ENCODE results near the gene SLC1A2.
A peak's percentile ranks its signal among the peaks of the same experiment; 100 is the strongest.

Gene SLC1A2

DNA sequence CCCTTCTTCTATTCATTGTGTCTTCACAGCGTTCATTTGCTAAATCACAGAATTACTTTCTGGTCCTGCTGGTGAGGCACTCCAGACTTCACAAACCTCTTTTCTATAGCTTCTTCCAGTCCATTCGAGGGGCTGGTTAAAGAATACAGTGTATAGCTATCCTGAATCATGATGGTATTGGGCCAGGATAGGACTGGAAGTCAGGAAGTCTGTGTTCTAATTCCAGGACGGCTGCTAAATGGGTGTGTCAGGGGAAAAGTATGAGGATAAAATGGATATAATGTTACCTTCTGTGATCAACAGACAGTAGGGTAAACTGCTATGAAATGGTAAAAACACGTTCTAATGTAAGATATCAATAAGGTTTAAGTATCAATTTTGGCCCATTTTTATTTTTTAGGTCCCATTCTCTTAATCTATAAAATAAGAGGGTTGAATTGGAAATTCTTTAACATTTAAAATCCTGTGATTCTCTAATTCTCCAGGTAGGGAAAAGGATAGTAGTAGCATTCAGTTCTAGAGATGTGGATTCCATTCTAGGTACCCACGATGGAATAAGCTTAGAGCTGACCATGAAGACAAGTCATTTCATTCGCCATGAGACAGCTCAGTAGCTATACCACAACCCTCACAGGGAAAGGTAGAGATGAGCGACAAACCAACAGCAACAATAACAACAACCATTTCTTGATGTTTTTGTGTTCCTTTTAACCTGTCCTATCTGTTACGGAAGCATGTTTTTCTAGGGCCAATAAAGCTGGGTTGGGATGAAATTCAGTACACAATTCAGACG lies 96.1 kb downstream of the SLC1A2 start:
- no peak for DNase-seq

DNA sequence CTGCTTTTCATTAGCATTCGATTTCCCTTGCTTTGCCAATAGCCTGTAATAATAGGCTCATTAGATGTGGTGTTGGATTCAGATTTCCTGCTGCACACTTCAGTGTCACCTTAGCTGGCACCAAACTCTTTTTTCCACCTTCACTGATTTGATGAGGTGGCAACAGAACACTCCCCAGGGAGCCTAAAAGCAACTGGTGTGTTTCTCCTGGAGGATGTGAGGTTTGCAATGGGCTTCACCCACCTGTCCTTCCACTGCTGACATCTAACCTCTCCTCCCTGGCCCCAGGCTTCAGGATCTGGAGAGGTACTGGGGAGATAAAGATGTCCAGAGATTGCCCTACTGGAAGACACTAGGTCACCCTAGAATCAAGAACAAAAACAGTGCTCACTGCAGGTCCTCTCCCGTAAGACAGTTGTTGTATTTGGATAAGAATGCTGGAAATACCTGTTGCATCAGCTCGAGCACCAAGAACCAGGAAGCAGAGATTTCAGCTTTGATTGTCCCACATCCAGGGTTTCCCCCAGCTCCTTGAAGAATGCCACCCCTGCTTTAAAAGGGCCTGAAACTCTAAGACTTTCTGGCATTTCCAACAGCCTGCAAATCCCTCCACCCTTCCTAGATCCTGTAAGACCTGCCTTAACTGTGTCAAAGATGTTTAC lies 96.9 kb downstream of the SLC1A2 start:
- DNase-seq: no peak

DNA sequence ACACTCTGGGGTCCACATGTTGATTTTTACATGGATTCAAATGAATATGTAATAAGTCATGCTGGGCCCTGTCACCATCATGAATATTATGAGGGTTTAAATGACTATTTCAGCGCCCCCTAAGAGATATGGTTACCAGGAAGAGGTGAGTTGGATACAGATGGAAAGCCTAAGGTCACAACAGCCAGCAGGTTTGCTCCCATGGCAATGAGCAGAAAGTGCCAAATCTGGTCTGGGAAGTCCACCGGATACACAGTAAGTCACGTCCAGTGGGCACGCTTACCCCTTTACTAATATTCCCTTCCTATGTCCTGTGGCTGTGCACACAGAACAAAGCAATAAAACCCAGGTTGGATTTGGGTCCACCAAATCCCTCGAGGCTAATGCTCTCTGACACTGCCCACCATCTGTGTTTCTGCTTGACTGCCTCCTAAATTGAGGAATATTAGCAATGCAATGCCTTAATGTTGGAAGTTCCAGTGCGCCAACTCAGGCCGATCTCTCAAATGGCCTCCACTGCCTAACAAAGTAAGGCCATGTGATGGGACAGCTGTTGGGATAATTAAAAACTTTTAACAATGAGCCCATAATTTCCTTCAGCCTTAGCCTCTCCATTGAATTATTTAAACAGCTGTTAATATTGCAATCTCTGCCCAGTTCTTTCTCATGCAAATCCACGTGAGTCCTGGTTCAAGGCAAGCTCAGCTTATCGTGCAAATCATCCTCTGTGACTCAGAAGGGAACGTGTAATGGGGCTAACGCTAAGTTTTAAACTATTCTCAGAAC lies 97.6 kb downstream of the SLC1A2 start:
- no peak for DNase-seq

DNA sequence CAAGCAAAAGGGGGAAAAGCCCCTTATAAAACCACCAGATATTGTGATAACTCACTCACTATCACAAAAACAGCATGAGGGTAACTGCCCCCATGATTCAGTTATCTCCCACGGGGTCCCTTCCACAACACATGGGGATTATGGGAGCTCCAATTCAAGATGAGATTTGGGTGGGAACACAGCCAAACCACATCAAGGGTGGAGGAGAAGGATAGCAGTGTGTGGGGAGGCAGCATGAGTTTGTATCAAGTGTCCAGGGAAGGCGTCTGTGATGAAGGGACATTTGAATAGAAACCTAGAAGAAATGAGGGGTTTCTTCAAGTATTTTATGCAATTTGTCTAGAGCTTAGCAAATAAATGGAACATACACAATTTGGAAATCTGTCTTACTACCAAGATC lies 98.2 kb downstream of the SLC1A2 start:
- no peak for DNase-seq

DNA sequence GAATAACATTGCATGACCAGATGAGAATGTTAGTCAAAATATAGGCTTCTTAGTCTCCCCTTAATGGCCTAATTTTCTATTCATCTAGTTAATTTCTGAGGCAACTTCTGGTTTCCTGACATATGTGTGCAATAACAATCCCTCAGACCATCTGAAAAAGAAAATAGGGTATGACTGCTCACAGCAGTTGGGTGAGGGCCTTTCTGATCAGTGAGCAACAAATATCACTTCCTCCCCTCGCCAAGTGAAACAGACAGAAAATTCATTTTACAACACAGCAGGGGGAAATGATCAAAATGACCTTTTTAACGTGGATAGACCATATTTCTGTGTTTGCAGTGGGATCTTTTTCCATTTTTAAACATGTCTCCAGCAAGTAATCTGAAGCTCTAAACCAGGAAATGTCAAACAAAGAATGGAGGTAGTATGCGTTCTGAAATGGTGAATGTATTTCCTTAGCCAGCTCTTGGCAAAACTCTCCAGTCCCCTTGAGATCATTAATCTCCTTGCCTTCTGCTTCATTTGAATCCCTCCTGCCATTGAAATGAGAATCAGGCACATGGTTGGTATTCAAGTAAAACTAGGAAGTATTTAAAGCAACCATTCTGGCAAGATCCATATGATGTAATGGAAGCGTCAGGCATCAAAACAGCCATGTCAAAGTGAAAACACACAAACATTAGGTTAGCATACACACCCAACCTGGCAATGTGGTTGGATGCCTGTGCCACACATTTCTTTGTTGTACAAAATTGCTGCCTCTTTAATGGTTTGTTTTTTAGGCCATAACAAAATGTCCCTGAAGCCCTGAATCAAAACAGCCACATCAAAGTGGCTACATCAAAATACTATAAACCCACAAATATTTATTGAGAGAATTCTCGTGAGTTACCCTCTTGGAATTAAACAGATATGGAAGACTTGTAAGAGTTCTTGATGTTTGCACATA lies 100.1 kb downstream of the SLC1A2 start:
- no peak for DNase-seq

DNA sequence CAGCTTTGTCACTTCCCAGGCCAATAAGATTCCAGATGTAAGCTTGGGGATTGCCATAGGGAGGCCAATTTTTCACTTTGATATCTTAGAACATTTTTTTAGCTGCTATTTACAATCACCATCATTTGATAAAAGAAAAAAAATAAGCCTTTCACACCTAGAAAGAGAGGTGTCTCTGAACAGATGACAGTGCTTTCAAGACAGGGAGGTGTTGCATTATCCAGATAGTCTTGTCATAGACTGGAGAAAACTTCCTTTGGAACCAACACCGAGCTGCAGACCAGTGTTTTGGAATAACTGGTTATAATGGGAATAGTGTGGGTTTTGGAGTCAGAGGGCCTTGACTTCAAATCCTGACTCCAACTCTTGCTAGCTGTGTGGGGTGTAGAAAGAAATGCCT lies 101.0 kb downstream of the SLC1A2 start:
- no peak for DNase-seq

DNA sequence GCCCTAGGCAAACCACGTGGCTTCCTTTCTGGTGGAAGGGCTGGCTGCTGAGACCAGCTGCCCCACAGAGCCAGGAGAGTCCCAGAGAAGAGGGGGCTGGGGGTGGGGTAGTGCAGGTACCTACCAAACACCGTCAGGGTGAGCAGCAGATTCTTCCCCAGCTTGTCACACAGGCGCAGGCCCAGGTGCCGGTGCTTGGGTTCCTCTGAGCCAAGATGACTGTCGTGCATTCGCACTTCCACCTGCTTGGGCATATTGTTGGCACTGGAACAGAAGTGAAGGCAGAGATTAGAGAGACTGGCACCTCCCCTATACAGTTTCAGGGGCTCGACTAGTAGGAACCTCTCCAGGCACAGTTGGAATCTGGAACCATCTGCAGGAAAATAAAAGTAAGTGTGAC lies 102.1 kb downstream of the SLC1A2 start:
- DNase-seq: no peak

DNA sequence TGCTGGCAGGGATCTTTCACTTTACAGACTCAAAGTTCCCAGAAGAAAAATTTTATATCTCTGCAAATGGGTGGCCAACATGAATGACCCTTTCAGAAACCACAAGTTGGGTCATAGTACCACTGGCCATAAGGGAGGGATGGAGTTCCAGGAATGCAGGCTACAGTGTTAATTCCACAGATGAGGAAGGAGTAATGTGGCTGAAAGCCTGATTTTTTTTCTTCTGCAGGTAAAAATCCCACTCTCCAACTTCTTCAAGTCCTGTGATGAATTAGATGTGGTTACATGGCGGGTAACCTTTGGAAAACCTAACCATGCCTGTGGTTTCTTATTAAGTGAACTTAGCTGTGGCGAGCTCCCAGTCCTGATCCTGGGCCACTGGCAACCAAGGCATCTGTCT lies 103.2 kb downstream of the SLC1A2 start:
- DNase-seq: no peak

DNA sequence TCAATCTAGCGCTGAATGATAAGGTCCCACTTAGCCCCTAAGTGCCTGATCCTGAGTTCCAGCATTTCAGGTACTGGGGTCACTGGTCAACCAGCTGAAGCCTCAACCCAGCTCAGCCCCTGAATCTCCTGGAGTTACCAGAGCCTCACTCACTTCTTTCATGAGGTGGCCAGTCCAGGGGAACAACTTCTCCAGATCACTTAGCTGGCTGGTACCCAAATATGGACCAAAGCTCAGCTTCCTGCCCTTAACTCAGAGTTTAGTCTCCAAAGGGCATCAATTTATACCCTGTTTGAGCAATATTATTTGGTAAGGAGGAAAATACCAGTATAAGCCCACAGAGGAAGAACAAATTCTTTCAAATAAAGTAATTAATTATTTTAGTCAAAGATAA lies 105.6 kb downstream of the SLC1A2 start:
- no peak for DNase-seq

DNA sequence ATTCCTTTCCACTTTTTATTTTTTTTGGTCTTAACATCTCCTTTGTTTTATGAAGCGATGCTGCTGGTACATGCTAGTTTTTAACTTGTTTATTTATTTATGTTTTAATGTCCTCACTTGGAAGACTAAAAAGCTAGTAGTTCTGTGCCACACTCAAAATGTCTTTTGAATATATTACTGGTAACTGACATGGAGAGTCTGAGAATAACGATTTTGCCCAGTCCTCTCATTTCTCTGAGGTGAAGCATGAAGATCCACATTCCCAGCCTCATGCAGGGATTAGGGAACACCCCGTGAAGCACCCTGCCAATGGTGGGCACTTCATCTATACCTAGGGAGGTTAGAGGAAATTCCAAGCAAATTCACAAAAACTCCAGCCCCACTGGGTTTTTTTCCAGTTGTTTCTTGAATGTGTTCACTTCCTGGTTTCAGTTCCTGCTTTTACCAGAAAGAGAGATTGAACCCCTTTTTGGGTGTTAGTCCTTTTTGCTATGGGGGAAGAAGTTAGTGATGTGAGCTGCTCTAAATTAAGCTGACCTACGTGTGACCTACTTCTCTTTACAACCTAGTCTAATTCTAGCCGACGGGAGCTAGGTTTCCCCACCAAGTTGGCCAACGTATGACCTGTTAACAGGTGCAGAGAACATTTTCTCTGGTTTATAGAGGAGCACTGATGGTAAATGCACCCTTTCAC lies 106.1 kb downstream of the SLC1A2 start:
- no peak for DNase-seq

DNA sequence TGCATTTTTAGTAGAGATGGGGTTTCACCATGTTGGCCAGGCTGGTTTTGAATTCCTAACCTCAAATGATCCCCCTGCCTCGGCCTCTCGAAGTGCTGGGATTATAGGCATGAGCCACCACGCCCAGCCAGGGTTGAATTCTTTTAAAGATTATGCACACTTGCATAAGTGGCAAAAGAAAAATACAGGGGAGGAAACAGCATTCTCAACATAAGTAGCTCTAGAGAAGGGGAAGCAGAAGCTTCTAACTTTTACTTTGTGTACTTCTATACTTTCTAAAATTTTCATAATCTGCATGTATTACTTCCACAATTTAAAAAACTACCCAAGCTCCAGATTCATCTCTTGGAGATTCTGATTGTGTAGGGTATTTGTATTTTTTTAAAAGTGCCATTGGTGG lies 108.0 kb downstream of the SLC1A2 start:
- no peak for DNase-seq

DNA sequence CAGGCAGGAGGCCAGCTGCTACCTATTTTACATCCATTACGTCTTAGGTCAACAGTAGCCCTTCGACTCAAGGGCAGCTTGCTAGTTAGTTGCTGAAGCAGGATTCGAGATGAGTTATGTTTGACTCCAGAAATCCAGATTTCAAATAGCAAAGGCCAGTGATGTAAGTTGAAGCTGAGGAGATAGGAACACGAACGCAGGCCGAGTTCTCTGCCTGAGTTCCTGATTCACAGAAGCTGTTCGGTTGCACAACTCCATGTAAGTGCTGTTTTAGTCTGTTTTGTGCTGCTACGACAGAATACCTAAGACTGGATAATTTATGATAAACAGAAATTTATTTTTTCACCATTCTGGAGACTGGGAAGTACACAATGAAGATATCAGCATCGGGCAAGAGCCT lies 111.2 kb downstream of the SLC1A2 start:
- no peak for DNase-seq

DNA sequence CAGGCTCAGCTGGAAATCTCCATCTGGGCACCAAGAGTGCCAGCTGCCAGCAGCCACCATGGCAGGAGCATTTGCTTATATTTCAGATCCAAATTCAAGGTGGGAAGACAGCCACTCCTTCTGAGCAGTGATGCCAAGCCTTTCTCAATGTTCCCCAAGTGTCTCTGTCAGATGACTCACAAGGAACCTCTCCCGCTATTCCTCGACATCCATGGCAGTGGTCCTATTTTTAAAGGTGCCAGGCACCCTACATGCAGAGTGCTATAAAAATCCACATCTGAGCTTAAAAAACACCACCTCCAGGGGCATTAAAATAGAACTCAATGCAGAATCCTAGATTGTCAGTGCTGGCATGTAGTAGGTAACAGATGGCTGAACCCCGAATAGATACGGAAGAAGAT lies 112.1 kb downstream of the SLC1A2 start:
- no peak for DNase-seq

DNA sequence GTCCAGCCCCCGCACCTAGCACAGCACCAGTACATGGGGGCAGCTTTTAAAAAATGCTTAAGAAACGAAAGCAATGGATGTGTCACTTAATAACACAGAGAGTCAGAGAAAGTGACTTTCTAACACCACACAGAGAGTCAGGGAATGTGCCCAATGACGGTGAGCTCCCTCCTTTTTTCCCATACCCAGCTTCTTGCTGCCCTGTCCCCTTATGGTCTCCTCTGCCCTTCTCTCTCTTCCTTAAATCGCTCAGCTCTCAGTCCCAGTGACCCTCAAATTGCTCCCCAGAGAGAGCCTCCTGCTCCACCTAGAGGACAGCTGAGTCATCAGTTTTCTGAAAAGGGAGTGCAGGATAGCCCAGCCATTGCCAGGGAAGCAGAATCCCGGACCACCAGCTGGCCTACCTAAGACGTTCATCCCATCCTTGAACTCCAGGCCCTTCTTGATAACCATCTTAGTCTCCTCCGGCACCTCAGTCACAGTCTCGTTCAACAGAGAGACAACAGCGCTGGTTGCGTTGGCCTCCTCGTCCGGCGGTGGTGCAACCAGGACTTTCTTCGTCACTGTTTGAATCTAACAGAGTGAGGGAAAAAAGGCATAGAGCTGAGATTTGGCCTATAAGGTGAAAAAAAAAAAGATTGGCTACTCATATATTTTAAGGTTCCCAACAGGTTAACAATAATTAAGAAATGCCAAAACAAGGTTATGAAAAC lies 113.5 kb downstream of the SLC1A2 start:
- no peak for DNase-seq

DNA sequence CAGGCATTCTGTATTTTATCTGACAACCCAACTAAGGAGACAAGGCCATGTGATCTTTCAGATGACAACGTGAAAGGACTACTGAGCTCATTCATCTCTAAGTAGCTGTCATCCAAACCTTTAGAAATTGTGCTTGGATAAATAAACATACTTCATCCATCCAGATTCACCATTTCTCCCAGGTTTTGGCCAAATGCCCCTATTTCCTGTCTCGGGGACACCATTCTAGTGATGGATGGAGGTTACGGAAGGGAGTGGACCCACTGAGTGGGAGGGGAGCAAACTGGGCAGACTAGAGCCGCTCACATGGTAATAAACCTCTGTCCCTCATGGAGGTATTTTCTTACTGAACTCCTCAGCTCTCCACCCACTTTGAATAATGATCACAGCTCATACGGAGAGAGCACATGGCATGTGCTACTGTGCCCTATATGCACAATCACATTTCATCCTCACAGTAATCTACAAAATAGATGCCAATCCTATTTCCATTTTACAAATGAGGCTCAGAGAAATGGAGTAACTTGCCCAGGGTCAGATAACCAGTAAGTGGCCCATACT lies 114.4 kb downstream of the SLC1A2 start:
- DNase-seq: no peak

DNA sequence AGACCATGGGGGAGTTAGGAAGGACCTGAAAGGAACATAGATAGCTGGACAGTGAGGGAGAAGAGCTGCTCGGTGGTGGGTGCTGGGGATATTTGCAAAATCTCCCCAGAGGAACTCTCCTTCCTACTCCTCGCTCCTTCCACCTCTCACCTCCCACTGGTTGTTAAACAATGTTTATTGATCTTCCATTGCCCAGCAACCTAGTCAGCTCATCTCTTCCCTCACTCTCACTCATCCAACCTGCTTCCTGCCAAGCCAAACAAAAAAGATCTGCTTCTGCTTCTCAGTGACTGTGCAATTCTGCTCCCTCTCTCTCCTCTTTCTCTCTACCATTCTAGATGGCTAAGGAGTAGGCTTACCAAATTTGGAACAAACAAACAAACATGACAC lies 115.0 kb downstream of the SLC1A2 start:
- peak; percentile 56 for DNase-seq

DNA sequence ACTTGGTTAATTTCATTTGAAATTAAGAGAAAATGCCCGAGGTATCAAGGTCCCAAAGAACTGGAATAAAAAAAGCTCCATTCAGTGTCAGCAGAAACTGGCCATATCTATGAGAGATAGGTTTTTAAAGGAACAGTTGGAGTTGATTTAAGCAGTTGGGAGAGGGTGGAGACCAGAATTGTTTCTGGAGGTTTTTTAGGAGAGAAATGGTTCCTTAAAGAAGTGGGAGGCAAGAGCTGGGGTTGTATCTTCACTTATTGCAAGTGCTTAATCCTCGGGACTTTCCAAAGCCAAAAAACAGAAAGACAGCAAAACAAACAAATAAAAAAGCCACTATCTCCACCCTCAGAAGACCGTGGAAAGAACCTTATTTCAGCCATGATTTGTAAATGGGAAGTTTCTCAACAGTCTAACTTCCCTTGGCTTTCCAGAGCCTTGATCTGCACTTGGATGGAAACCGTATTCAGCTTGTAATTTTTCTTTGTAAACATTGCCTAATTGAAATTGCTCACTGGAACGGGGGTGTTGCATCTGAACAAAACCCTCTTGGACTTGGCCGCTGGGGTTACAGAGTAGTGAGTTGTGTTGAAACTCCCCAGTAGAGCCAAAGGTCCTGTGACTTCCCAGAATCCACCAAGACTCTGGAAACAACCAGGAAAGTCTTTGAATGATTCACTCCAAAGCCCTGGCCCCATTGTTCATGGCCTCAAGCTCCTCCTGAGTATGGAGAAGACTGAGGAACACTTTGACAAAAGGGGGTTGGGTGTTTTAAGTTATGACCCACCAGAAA lies 115.6 kb downstream of the SLC1A2 start:
- no peak for DNase-seq

DNA sequence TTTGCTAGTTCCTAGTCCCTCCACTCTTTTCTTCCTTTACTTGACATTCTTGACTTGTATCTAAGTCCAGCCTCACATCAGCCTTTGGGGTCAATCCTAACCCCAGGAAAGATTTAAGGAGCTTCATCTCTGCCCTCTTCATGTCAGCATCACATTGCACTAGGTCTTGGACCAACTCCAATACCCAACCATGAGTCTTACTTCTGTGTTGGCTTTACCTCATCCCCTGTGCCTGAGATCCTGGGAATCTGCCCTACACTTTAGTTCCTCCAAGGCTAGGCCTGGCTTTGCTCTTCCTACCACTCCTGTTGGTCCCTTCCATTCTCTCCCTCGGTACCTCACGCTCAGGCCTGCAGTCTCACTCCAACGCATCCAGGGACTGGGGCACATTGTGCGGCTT lies 117.0 kb downstream of the SLC1A2 start:
- DNase-seq: no peak

DNA sequence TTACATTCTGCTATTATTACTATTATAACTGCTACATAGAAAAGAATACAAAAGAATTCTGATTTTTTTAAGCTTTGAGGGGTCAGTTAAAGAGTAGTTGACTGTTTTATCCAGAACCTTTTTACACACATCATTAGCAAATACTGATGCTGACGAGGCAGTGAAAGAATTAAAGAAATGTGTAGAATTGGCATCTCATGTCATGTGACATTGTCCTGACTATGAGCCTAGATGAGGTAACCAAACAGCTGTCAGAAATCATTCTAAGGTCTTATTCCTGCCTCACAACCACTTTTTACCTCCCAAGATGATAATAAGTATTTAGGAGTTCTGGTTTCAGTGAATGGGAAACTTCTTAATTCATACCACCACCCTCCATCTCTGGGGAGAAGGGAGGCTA lies 121.0 kb downstream of the SLC1A2 start:
- DNase-seq: no peak

DNA sequence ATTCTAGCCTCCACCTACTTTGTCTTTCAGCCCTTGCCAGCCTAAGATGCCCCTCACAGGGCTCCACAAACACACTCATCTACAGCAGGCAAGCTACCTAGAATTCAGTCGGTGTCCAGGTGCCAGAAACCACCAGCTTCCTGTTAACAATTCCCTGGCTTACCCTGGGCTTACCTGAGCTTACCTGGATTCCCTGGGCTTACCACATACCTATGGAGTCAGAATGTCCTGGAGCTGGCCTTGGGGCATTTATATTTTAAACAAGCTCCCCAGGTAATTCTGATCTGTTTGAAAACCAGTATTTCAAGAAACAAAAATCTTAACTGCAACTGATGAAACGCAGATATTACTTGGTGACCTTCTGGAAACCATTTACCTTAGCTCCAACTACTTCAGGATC lies 123.6 kb downstream of the SLC1A2 start:
- DNase-seq: no peak
